ENCODE results near the gene PKDCC. TPM values are rescaled to one million over a fixed set of nuclear protein-coding genes. Genes with fewer than 3 reads are reported as not detected.

The PKDCC gene
- total RNA-seq, 1 experiment from 2014 or later = 14.8 TPM

- BruUV-seq (replicated peaks) = no TSS peak
- Histone ChIP-seq H3K4me1 (ENCODE audit: control insufficient read depth, insufficient read depth, low read length) (peaks cover 50% of the 10 kb centered on the region), H3K27me3 (ENCODE audit: control insufficient read depth, insufficient read depth, low read length) (no peaks in the 10 kb centered on the region), H3K36me3 (ENCODE audit: control insufficient read depth, insufficient read depth, low read length) (no peaks in the 10 kb centered on the region), H3K27ac (ENCODE audit: low read length) (no peak overlapping the region), H3K9me3 (ENCODE audit: control insufficient read depth, insufficient read depth, low read depth, low read length) (no peaks in the 10 kb centered on the region), H3K4me3 (ENCODE audit: low read depth in 2 of 2, low read length in 2 of 2) (no peak overlapping the region)
- in situ Hi-C loops (cut with HindIII; ENCODE audit: low pct_unique_long_range_greater_than_20kb, low sequenced_read_pairs) = no loop called here
- ChIA-PET CTCF (interaction anchor here (0.6 kb wide), 2 partner anchors 183 to 706 kb away, joined by 3 to 7 read pairs; no protein-coding TSS in a partner anchor), POLR2A (no interaction called here)
- DNase-seq (ENCODE audit: low read depth, low spot score) (no peak), ATAC-seq (no peak)
- intact Hi-C loops (cut with micrococcal nuclease; ENCODE audit: unreplicated experiment) = no loop called here
- TF ChIP-seq CTCF (IDR thresholded peaks at IDR 0.05) (no peak), TCF7L2 (IDR thresholded peaks at IDR 0.05; ENCODE audit: low read depth, low read length) (no peak), POLR2AphosphoS5 (IDR thresholded peaks at IDR 0.05; ENCODE audit: low read depth, low read length) (no peak), SIN3A (IDR thresholded peaks at IDR 0.05; ENCODE audit: borderline replicate concordance, insufficient read depth, low read depth, low read length) (no peak), REST (IDR thresholded peaks at IDR 0.05; ENCODE audit: insufficient read depth in 1 of 2, low read depth in 2 of 2, low read length in 1 of 2) (no peak)
Measured at GRCh38 chr2:42052702-42053481, 5.1 kb downstream of the PKDCC start.

GRCh38 chr2:42053482-42053790 is 5.6 kb downstream of the PKDCC start:
- TF ChIP-seq REST (IDR thresholded peaks at IDR 0.05; ENCODE audit: insufficient read depth in 1 of 2, low read depth in 2 of 2, low read length in 1 of 2) (no peak), POLR2AphosphoS5 (IDR thresholded peaks at IDR 0.05; ENCODE audit: low read depth, low read length) (no peak), SIN3A (IDR thresholded peaks at IDR 0.05; ENCODE audit: borderline replicate concordance, insufficient read depth, low read depth, low read length) (no peak), TCF7L2 (IDR thresholded peaks at IDR 0.05; ENCODE audit: low read depth, low read length) (no peak), CTCF (IDR thresholded peaks at IDR 0.05) (no peak)
- intact Hi-C loops (cut with micrococcal nuclease; ENCODE audit: unreplicated experiment) (no loop called here), in situ Hi-C loops (cut with HindIII; ENCODE audit: low pct_unique_long_range_greater_than_20kb, low sequenced_read_pairs) (no loop called here)
- no peak overlapping the region for H3K4me3 ChIP-seq (ENCODE audit: low read depth in 2 of 2, low read length in 2 of 2)
- CTCF ChIA-PET = interaction anchor here (0.6 kb wide), 1 partner anchor 706 kb away, joined by 7 read pairs; no protein-coding TSS in a partner anchor
- no peak overlapping the region for H3K27ac ChIP-seq (ENCODE audit: low read length)
- BruUV-seq (replicated peaks) = no TSS peak
- POLR2A ChIA-PET = no interaction called here
- no peaks in the 10 kb centered on the region for H3K27me3 ChIP-seq (ENCODE audit: control insufficient read depth, insufficient read depth, low read length)
- DNase-seq (ENCODE audit: low read depth, low spot score) (no peak), ATAC-seq (no peak)
- H3K4me1 ChIP-seq (ENCODE audit: control insufficient read depth, insufficient read depth, low read length) = peaks cover 50% of the 10 kb centered on the region
- H3K36me3 ChIP-seq (ENCODE audit: control insufficient read depth, insufficient read depth, low read length) = no peaks in the 10 kb centered on the region
- no peaks in the 10 kb centered on the region for H3K9me3 ChIP-seq (ENCODE audit: control insufficient read depth, insufficient read depth, low read depth, low read length)

Measured in Panc1 (cell line).